ENCODE measurements around the gene FZD7.

- no peak for TF ChIP-seq CTCF (conservative IDR thresholded peaks at IDR 0.05; ENCODE audit: low read length)
- TF ChIP-seq EZH2phosphoT487 (IDR thresholded peaks at IDR 0.05; ENCODE audit: borderline replicate concordance), result no peak
These were observed 2.3 kb downstream of the FZD7 start for GRCh38 chr2:202035941-202036372.
